Activated T-cell treated with anti-CD3 and anti-CD28 coated beads for 48 hours (primary cell): ENCODE results near the gene PTGER2.

ENCODE experiments used
- DNase-seq: peaks from one replicate; pipeline ENCODE4 v3.0.0-alpha.2; 2020; ENCODE audit warnings: low read depth

The PTGER2 gene

GRCh38 chr14:52339262-52339661, 25.1 kb downstream of the PTGER2 start:
- no peak for DNase-seq

DNA sequence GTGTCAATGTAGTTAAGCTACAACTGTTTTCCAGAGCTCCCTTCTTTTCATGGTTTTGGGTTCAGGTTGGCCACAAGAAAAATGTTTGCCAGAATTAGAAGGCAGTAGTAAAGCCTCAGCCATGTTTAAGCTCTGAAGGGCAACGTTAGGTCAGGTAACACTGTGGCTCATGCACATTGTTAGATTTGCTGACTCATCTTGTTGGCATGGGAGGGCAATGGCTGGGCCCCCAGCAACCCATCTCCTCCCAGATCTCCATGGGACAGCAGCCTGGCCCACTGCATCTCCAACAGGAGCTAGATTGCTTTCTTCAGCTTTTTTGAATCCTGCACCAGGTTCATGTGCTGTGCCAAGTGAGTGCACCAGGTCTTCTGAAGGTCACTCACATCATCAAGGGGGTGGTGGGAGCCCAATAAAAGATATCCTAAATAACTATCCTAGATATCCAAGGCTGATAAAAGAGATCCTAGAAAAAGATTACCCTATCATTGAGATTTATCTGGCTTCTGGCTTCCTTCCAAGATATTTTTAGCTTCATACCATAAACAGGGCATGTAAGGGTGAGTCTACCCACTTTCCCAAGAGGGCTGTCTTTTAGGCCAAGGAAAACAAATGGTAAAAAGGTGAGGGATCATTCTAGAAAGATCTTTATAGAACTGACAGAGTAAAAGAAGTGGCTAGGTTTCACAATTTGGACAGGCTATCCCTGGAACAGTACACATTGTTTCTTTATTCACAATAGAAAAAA, 28.9 kb downstream of the PTGER2 start:
- DNase-seq, result no peak

DNA sequence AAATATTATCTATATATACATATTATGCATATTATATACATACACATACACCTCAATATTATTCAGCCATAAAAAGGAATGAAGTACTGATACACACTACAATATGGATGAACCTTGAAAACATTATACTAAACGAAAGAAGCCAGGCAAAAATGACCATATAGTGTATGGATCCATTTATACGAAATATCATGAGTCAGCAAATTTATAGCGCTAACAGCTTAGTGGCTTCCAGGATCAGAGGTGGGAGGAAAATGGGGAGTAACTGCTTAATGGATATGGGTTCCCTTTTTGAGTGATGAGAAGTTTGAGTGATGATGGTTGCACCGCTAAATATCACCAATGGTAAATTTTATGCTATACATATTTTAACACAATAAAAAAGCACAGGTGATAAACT, 32.7 kb downstream of the PTGER2 start:
- DNase-seq, result no peak

DNA sequence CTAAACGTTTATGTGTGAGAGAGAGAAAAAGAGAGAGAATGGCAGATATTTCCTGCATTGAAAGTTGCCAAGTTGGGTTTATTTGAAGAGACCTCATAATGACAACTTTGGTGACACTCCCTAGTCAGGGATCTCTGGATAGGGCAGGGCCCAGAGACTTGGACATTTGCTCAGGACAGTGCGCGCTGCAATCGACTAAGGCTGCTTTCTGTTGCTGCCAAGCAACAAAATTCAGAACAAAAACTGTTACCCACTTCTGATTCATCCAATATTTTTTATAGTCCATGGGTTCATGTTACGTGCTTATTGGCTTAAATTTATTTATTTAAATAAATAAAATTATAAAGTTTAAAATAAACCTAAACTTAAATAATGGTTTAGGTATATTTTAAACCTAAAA, 34.2 kb downstream of the PTGER2 start:
- no peak for DNase-seq

DNA sequence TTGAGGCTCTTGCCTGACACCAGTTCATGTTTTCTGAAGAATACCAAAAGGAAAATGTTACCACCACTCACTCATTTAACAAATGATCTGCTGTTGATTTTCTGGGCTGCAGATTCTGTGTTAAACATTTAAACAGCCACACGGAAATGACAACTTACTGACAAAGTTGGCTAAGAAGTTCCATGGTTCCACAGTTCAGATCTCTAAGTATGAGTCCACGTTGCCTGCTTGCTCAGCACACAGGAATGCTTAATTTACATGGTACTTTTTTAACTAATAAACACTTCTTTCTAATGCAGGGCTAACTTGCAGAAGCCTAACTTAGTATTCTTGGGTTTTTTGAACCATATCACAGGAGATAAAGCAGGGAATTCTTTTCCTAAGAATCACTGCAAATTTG, 34.7 kb downstream of the PTGER2 start:
- DNase-seq, result no peak

DNA sequence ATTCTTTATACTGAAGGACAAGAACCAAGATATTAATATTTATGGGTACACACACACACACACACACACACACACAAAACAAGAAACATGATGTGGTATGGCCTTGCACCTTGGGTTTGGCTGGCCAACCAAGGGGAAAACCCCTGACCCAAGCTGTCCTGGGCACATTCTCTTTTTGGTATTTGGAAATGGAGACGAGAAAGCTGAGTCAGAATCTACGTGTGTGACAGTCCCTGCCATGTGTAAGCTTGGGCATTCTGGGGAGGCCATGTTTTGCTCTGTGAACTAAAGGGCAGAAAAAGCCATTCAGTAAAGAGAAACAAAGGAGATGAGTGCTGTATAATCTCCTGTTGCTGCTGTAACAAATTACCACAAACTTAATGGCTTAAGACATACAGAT, 35.6 kb downstream of the PTGER2 start:
- DNase-seq, result no peak

- no peak for DNase-seq
Measured at GRCh38 chr14:52350445-52350844, 36.3 kb downstream of the PTGER2 start.

GRCh38 chr14:52351233-52352060, 37.3 kb downstream of the PTGER2 start:
- no peak for DNase-seq

GRCh38 chr14:52352061-52352491, 38.0 kb downstream of the PTGER2 start:
- no peak for DNase-seq

GRCh38 chr14:52352569-52352968, 38.5 kb downstream of the PTGER2 start:
- DNase-seq, result no peak

GRCh38 chr14:52354242-52354641, 40.1 kb downstream of the PTGER2 start:
- no peak for DNase-seq

- DNase-seq, result no peak
Measured at GRCh38 chr14:52355016-52355431, 40.9 kb downstream of the PTGER2 start.

GRCh38 chr14:52355526-52355925, 41.4 kb downstream of the PTGER2 start:
- no peak for DNase-seq

DNA sequence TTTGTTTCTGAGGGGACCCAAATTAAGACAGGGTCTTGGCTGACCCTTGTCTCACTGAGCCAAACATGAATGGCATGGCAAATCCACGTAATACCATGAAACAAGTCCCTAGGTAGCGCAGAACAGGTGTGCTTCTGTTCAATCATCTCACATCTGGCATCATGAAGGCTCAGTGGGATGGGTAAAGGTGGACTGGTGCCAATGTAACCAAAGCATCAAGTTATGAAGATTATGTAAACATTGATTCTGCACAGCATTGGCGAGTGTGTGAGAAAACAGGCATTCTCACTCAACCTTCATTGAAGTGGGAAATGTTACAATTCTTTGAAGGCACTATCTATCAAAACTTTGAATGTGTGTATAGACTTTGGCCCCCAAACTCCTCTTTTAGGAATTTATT, 41.9 kb downstream of the PTGER2 start:
- no peak for DNase-seq

DNA sequence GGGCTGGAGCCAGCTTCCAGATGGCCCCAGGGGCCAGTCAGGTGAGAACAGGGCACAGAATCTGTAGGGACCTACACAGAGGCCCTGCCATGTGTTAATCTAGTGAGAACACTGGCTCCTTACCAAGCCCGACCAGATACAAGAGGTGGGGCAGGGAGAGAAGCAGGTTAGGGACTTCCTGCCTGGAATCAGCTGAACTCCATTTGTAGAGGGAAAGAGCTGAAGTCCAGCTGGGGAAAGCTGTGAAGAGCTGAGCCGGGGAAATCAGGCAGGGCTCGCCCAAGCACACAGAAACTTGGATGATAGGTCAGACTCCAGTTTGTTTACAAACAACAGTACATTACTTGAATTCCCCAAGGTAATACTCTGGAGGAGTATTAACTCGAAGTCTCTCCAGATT, 46.7 kb downstream of the PTGER2 start:
- DNase-seq, result no peak

GRCh38 chr14:52363041-52363704, 49.1 kb downstream of the PTGER2 start:
- no peak for DNase-seq

- DNase-seq, result no peak
Measured at GRCh38 chr14:52363961-52364360, 49.8 kb downstream of the PTGER2 start.

DNA sequence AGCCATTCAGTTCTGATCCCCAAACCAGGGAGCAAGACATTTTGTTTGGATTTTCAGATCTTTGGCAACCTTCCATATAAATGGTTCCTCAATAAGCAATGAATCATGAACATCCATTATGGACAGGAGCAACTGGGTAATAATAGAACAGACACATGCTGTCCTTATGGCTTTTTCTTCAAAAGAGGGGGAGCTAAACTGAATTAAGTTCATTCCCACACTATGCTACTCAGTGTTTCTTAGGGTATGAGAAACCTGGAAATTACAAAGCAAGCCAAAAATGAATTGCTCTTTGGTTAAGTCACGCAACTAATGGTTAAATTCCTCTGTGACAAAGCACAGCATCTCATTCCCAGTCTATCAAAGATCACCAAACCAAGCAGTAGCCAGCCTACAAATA, 51.0 kb downstream of the PTGER2 start:
- no peak for DNase-seq

GRCh38 chr14:52366796-52367315, 52.7 kb downstream of the PTGER2 start:
- DNase-seq, result no peak

DNA sequence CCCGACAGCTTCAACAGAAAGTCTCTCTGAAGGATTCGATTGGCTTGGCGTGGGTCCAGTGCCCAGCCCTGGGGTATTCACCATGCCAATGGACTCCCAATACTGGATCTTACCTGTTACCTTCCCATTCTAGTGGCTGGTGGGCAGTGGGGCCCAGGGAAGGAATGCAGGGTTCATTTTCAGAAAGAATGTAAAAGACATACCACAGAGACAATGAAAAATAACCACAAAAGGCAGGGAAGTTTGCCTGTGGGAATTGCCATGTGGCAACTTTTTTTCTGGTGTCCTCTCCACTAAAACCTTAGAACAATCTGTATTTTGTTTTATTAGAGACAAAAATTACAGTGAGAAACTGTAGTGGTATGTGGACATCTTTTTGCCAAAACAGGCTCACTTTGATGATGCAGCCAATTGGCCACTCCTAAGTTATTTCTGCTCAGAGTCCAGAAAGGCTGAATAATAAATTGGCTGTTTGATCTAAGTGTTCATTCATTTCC, 55.2 kb downstream of the PTGER2 start:
- DNase-seq, result no peak

DNA sequence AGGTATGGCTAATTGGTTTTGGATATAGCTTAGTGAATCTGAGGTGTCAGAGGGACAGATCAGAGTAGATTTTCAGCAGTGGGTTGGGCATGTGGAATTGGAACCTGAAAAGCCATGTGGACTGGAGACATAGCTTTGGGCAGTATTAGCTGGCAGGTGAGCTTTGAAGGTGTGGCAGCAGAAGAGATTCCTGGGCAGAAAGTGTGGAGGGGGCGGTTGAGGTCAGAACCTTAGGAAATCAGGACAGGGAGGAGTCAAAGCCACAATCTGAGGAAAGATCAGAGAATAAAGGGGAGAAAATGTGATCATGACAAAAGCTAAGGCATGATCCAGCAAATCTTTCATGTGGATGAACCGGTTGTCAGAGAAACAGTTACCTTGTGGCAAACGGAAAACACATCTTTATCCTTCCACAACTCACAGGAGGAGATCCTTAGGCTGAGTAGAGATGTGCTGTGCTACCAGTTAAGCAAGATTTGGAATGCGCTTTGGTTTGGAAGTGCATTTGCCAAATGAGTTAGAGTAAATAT, 56.4 kb downstream of the PTGER2 start:
- DNase-seq, result no peak

DNA sequence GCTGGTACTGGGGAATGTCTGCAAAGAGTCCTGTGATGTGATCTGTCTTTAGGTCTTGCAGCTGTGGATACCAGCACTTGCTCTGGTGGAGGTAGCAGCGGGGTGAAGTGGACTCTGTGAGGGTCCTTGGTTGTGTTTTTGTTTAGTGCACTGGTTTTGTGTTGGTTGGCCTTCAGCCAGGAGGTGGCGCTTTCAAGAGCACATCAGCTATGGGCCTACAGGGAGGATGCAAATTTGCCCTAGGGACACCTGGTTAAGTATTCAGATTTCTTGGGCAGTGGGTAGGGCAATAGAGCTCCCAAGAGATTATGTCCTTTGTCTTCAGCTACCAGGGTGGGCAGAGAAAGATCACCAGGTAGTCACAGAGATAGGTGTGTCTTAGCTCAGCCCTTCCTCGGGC, 63.8 kb downstream of the PTGER2 start:
- no peak for DNase-seq
